ENCODE results near the gene SLIT3.
"Not testable (repeated sequence)": the region's sequence is repeated elsewhere in the genome, so short reads cannot be mapped to it uniquely, and the experiment has no call there.

Gene SLIT3

DNA sequence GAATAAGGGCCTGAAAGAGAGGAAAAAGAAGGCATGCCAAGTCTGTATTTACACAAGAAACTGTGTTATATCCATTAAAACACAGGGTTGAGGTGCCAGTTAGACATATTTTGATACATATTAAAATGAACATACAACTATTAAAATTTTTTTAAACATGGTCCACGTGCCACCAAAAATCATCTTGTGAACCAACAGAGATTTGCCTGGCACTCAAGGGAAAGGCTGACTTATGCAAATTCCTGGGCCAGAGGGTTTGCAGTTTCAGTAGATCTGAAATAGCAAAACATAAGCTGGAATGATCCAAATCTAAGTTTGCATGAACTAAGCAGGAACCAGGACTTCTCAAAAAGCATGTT lies 168.7 kb downstream of the SLIT3 start:
- no peak for DNase-seq

DNA sequence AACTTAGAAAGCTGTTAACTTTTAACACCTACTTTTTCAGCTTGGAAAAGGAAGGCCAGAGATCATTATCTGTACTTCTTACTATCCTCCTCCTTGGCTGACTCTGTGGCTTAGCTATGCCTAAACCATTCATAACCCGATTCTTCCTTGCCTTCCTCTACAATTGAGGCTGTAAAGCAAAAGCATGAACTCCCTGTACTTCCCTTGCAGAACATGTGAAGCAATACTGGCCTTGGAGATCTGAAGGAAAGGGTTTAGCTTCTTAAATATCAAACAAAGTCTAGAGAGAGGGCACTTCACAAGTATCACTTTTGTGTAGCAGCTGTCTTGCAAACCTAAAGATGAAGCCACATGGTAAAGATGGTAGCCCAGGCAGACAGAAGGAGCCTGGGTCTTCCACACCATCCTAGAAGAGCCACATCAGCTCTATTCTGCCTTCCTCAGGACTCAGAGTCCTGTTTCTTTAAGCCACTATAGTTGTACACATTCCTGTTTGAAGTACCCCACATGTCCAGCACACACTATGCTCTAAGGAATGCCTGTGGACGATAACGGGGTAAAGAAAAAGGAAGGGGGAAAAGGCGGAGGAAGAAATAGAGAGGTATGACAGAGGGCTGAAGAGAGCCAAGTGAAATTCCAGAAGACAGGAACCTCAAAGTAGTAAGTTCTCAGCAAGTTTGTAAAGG lies 169.2 kb downstream of the SLIT3 start:
- DNase-seq = no peak

DNA sequence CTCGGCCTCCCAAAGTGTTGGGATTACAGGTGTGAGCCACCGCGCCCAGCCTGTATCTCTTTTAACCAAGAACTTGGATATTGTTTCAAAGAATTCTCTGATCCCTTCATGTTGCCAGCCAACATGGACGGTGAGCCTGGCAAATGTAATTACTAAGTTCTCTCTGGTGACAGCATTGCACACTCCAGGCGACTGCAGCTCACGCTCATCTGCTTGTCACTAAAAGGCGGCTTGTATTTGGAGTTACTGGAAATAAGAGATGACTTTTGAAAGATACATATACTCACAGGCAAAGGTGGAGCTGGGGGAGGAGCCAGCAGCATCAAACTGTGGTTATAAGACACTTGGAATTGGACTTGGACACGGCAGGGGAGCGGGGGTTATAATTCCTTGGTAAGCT lies 172.3 kb downstream of the SLIT3 start:
- no peak for DNase-seq

DNA sequence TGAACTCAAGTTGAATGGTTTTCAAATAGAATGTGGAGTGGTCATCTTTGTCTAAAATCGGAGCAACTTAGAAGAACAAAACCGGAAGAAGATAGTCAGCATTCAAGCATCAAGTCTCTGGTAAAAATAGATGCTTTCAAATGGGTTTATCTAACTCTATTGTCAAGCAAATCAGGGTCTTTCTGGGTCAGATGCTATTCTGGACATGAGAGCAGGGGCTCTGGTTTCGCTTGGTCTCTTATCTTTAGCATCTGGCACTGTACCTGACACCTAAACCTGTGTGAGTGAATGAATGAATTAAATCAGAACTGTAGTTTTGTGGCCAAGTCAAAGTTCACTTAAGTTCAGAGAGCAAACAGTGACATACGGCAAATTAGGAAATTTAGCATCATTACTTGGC lies 173.5 kb downstream of the SLIT3 start:
- DNase-seq = no peak

DNA sequence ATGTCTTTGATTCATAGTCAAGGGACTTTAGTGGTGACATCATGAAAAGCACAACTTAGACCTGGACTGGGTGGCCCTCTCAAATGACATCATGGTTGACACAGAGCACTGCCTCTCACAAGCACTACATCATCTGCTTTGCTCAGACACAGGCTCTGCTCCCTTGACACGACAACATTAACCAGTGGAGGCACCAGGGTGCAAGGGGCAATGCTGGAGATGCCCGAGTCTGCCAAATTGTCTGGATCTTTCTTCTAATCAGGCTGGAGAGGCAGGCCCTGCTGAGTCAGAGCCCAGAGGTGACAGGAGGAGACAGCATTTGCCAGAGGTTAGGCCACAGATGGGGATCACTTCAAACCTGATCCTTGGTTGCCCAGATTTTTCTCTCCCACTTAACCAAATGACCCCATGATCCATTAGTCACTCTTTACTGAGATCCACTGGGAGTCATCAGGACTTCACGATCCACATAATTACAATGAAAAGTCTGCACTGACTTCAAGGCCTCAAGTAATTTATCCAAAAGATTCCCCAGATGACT lies 174.4 kb downstream of the SLIT3 start:
- no peak for DNase-seq

DNA sequence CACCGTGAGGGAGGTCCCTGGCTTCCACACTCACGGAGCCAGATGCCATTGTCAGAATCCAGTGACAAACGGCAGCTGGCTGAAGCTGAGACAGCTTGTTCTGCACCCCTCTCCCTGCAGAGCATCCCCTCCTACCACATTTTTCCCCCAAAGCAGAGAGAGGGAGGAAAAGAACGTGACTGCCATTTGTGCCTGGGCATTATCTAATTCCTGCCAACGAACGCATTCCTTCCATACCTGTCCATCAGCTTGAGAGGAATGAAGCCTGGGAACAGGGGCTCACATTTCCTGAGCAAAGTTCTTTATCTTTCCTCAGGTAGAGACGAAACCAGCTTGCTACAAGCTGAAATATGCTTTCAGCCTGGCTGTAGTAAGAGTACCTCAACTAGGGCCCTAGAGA lies 175.4 kb downstream of the SLIT3 start:
- DNase-seq = no peak

DNA sequence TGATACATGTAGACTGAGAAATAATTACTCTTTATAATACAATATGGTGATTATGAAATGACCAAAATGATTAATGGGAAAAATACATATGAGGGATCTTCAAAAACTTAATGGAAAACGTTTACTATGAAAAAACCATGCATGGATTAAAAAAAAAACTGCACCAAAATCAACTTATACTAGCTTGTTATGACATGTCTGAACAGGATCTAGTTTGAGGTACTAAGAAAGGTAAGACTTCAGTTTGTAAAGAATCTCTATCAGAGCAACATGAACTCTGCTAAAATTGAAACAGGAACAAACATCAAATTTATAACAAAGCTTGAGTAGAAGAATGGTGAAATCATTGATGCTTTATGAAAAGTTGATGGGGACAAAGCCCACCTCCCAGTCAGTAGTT lies 178.0 kb downstream of the SLIT3 start:
- DNase-seq = no peak

DNA sequence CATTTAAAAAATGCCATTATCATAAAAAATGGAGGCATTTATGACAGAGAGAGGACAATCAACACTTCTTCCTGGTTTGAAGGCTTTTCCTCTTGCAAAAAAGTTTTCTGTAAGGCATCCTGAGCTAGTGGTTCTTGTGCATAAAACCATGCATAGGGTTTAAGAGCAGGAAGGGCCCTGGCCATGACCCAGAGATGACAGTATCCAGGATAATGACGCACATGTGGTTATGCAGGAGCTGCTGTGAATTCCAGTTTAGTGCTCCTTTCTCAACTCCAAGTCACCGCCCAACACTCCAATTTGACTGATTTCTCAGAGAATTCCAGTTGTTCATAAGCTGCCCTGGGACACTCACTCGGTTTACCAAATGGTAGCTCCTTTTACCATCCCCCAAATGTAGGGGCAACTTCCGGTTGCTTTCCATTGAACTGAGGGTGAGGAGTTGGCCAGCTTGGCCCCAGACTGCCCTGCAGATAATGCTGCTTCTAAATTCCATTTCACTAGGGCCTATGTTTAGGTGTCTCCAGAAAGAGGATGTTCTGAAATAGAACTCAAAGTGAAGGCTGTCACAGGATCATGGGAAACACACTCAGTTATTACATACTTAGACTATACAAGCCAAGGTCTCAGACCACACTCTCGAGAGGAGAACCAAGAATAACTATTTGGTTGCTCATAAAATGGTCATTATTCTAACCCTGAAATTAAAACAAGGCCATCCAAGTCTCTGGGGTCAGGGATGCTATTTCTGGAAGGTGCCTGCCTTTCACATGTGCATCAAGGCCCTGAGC lies 179.1 kb downstream of the SLIT3 start:
- DNase-seq = no peak

DNA sequence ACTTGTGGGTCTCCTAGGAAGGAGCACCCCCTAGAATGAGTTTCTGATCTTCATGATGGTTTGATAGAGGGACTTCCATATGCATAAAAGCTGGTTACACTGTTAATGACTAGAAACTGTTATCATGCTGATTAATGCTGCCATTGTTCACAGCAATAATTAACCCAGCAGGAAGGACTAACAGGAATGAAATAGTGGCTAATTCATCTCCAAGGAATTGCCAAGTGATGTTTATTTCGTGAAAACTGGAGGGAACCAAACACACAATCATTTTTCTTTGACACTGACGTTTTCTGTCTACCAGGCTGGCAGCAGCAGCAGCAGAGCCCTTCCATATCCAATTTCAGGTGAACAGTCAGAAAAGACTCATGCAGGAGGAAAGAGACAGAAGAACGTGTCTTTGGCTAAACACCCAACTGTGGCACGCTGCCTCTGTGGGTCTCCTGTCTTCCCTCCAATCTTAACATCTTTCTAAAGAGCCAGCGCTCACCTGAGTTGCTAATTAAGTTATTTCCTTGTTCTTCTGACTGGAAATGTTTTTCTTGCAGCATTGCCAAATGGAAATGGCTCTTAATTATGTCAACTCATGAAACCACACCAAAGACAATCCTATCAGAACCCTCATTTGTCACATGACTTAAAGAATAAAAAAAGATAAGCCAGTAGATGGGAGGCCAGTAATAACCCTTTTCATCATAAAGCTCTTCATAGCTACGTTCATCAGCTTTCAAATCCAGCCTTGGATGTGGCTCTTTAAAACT lies 181.5 kb downstream of the SLIT3 start:
- DNase-seq = no peak

DNA sequence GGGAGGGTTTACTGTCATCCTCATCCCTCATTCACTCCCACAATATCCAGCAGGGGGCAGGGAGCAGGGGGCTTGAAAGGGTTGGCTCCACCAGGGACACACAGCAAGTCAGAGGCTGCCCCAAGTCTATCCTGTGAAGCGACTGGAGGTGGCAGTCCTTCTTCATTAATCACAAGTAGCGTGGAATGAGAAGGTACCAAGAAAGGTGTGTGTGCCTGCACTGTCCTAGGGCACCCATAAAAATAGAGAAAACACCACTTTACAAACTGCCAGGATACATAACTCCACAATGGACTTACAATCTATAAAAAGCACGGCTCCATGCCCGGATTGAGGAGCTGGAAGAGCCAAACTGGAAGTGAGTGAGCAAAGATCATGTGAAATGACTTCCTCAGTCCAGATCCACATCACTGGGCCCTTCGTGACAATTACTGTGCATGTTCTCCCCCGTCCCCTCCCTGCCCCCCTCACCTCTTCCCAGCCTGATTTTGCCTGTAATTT lies 183.9 kb downstream of the SLIT3 start:
- no peak for DNase-seq

DNA sequence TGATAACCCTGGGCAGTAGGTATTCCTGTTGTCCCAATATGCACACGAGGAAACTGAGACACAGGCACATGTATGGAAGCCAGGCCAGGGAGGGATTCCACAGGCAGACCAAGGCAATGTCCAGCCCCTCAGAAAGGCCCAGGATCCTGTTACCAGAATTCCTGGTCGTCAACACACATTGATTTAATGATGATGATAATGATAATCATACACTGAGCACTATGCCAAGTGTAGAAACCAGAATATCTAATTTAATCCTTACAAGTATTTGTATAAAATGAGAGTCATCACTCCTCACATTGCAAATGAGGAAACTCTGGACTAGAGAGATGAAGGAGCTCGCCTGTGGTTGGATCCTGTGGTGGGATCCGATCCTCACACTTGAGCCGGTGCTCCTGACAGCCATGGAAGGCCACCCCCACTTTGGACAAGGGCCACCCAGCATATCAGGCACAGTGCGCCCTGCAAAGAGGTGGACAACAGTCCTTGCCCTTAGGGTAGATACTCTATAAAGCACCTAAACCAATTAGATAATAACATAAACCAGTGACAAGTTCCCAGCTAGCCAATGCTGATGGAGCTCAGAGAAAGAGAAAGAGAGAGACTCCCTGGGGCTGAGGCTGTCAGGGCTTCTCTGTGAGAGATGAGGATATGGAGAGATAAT lies 185.3 kb downstream of the SLIT3 start:
- DNase-seq = no peak

DNA sequence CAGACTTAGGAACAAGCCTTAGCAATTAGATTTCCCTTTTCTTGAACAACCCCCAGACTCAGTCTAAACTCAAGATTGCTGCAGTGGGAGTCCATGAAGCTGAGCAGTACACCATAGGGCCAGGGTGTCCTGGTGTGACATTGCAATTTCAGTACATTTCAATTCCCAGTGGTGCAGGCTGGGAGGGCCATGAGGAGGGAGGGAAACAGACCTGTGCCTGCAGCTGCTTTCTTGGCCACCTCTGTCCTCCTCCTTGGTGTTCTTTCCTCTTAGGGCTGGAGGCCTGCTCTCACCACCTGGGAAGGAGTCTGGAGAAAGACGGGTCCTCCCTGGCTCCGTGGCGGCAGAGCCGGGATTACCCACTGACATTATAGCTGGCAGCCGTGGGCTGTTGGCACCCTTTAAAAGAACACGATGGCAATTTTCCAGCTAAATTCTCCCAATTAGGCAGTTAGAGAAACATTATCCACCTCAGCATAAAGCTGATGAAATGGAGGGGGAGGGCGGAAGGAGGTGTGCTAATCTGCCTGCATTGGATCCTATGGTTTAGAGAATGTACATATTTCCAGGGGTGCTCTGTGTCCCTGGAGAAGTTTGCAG lies 186.4 kb downstream of the SLIT3 start:
- DNase-seq = no peak

DNA sequence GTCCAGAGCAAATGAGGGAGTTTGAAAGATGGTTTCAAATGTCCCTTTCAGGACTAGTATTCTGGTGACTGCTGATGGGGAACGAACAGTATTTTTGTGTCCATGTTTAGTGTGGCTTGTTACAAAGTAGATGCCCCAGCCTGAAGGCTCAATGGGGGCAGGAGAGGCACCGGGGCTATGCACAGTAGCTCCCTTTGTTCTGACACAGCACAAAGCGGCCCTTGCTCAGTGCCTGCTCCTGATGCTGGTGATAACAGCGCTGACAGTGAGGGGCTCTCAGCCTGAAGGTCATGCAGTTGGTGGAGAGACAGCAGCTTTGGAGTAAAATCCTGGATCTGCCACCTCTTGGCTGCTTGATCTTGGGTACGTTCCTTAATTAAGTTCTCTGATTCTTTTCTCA lies 188.9 kb downstream of the SLIT3 start:
- DNase-seq = no peak

DNA sequence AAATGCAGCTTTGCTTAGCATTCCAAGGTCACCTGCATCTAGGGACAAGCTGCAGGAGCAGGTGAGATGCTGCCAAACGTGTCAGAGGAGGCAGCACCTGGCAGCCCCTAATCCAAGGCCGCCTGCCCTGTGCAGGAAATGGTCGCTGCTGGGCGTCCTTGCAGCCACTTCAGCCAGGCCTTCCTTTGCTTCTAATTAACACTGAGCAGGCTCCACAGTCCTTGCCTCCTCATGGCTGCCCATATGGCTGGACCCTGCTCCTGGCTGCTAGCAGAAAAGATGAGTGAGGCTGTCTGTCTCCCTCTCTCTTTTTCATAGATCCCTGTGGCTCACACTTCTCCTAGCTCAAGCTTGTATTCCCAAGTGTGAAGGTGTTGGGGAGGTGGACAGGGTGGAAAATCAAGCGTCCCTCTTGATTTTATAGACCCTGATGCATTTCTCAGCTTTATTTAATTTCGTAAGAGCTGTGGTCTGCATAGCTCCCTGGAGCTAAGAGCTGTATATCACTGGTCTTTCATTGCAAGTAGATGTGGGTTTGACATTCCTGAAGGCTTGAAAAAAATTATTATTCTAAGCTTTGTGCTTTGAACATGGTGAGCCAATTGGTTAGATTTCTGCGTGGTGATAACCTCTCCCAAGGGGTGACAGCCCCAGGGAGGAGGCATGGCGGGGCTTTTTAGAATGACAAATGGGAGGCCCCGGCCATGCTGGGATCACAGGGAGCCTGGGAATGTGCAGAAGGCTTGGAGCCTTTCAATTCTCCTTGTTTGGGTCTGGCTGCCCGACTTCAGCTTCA lies 193.8 kb downstream of the SLIT3 start:
- DNase-seq = no peak

DNA sequence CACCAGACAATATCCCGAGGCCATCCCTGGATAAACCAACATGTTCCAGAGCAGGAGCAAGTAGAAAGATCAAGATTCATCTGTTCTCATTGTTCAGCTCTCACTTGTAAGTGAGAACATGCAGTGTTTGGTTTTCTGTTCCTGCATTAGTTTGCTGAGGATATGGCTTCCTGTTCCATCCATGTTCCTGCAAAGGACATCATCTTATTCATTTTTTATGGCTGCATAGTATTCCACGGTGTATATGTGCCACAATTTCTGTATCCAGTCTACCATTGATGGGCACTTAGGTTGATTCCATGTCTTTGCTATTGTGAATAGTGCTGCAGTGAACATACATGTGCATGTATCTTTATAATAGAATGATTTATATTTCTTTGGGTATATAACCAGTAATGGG lies 195.4 kb downstream of the SLIT3 start:
- DNase-seq = not testable (repeated sequence)

DNA sequence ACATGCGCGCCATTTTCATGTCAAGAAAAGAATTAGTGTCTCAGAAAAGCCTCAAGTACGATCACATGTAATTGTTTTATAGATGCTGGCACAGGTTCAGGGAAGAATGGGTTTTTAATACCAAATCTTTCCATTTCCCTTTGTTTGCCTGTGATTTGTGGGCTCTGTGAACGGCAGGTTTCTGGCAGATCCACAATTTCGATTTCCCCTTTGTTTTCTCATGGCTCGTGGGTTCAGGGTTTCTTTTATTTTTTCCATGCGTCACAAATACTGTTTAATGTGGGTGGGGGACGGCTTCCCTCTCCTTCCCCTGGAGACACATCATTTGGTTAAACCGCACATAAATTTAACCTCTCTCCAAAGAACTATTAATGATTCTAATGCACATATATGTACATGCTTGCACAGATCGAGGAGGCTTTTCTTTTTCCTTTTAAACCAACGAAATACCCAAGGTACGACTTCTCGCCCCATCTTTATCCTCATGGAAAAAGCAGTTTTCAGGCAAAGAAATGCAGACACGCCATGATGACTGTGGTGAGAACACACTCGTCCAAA lies 195.9 kb downstream of the SLIT3 start:
- DNase-seq = no peak

DNA sequence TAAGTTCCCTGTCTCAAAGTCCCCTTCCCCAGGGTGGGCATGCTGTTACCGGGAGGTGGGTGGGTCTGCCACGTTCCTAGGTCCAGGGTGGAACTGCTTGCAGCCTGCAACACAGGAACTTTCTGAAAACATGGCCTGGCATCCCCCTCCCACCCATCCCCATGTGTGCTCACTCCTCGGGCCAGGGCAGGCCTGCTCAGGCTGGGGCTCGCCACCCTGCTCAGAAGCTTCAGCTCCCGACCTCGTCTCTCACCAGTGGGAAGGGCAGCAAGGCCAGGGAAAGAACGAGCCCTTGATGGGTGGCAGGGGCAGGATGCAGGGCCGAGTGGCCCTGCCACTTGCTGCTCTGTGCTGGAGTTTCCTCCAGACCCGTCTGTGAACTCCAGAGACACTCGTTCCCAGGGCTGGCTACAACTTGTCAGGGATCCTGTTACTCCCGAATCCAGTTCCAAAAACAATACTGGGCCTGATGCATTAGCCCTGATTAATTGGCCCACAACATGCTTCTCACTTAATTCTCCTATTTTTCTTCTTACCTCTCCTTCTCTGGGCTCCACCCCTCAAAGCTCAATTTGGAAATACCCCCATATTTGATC lies 197.3 kb downstream of the SLIT3 start:
- DNase-seq = no peak

DNA sequence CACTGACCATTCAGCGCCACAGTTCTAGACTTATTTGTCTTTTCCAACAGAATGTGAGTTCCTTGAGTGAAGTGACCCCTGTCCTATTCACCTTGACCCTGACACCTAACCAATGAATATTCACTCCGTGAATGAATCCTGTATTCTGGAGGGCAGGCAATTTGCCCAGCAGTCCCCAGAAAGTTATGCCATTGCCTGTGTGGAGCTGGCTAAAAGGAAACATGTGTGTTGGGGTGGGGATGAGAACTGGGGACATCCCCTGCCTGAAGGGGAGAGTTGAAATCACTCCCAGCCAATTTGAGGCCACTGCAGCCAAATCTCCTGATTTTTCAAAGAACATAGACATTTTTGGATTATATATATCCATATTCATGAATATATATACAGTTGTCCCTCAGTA lies 199.0 kb downstream of the SLIT3 start:
- no peak for DNase-seq

DNA sequence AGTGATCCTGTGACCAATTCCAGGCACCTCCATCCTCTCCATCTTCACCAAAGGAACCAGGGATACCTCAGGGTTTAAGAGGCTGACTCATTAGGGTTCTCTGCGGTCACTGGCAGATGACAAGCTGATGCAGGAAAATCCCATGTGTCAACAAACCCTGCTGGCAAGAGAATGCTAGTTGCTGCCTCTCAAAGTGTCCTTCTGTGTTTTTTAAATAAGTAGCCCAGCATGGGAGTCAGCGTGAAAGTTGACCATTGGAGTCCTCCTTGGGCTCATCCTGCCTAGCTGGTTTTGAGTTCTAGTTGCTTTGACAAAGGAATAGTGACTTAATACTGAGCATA lies 200.2 kb downstream of the SLIT3 start:
- no peak for DNase-seq

DNA sequence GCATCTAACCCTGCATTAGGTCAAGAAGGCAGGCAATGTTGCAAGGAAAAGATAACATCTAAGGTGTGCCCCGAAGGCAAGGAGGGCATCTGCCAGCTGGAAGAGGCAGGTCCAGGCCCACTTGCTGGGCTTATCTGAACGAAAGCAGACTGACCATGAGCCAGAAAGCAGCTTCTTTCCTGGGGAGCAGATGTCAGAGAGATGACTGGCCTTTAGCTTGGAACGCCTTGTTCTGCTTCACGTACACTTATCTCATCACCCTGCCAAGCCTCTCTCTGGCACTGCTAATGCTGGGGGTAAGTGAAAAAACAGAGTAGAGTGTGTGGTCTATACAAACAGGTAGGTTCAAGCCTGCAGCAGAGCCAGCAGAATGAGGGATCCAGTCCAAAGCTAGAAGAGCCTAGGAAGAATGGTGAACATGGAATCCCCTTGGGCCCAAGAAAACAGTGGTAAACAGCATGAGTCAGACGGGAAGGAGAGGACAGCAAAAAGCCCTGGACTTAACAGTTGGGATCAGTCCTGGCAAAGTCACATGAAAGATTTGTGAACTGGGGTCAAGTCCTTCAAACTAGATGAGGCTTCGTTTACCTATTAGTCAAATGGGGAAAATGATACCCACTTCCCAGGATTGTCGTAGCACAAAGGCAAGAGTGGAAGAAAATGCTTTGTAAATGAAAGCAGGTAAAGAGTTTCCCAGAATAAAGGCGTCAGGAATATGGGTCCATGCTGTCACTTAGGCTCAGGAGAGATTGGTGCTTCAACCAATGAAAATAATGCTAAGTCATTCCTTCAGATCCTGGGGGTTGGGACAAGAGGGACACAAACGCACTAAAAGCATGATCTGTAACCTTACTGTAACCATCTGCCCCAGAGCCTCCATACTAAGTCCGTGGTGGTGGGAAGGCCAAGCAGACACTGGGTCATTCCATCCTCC lies 200.9 kb downstream of the SLIT3 start:
- DNase-seq = no peak

All from NK-92 treated with Interleukin-12 subunit alpha and Interleukin-12 subunit beta, amount 100 ng/mL, for 24 hours (cell line).